GM12874 (cell line): ENCODE data around the gene SRC.

ENCODE experiments used
- TF ChIP-seq, protein P1 (sequence below): IDR thresholded peaks from 2 replicates; pipeline ENCODE4 v1.5.1; 2011; ENCODE audit warnings: low read depth, mild to moderate bottlenecking, control low read depth, low read length, moderate library complexity; ENCODE audit not compliant: insufficient read depth

SRC gene

DNA sequence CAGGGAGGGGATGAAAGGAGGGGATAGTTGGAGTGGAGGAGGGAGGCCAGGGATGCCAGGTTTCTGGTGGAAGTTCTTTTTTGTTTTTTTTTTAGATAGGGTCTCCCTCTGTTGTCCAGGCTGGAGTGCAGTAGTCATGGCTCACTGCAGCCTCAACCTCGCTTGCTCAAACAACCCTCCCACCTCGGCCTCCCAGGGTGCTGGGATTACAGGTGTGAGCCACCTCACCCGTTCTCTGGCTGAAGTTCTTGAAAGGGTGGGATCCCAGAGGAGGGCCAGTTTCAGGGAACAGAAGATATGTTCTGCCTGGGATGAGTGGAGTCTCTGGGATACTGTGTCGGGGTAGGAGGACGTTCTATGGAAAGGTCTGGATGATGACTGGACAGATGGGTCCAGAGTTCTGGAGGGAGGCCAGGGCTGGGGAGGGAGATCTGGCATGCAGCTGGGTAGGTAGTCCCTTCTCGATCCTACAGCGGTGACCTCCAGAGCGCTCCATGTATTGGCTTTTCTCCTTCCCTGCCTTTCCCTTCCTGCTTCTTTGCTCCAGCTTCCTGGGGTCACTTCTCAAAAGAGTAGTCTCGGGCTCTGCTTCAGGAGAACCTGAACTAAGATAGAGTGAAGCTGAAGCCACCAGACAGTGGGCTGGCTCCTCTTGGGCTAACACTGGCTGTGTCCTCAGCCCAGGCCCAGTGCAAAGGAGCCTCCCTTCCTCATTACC, 12.7 kb upstream of the SRC start:
- TF ChIP-seq, protein P1, sequence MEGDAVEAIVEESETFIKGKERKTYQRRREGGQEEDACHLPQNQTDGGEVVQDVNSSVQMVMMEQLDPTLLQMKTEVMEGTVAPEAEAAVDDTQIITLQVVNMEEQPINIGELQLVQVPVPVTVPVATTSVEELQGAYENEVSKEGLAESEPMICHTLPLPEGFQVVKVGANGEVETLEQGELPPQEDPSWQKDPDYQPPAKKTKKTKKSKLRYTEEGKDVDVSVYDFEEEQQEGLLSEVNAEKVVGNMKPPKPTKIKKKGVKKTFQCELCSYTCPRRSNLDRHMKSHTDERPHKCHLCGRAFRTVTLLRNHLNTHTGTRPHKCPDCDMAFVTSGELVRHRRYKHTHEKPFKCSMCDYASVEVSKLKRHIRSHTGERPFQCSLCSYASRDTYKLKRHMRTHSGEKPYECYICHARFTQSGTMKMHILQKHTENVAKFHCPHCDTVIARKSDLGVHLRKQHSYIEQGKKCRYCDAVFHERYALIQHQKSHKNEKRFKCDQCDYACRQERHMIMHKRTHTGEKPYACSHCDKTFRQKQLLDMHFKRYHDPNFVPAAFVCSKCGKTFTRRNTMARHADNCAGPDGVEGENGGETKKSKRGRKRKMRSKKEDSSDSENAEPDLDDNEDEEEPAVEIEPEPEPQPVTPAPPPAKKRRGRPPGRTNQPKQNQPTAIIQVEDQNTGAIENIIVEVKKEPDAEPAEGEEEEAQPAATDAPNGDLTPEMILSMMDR, result no peak

DNA sequence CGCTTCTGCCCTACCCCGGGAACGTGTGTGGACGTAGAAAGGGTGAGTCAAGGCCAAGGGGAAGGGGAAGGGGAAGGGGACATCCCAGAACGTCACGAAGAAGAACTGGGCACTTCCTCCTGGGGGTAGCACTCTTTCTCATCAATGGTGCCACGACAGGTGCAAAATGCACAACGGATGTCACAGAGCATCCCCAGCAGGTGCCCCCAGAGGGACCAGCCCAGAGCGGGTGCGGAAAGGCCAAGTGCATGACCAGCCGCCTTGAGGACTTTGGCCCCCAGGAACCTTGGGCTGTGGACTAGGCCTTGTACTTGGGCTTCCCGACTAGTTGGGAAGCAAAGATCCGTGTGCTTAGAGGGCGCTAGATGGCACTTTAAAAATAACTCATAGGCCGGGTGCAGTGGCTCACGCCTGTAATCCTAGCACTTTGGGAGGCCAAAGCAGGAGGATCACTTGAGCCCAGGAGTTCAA, 12.1 kb upstream of the SRC start:
- TF ChIP-seq, protein P1, result no peak

DNA sequence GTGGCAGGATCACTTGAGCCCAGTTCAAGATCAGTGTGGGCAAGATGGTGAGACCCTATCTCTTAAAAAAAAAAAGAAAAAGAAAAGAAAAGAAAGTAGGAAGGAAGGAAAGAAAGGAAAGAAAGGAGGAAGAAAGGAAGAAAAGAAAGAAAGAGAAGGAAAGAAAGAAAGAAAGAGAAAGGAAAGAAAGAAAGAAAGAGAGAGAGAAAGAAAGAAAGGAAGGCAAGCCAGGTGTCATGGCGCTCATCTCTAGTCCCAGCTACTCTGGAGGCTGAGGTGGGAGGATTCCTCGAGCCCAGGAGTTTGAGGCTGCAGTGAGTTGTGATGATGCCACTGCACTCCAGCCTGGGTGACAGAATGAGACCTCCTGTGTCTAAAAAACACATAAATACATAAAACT, 11.5 kb upstream of the SRC start:
- TF ChIP-seq, protein P1, result no peak

DNA sequence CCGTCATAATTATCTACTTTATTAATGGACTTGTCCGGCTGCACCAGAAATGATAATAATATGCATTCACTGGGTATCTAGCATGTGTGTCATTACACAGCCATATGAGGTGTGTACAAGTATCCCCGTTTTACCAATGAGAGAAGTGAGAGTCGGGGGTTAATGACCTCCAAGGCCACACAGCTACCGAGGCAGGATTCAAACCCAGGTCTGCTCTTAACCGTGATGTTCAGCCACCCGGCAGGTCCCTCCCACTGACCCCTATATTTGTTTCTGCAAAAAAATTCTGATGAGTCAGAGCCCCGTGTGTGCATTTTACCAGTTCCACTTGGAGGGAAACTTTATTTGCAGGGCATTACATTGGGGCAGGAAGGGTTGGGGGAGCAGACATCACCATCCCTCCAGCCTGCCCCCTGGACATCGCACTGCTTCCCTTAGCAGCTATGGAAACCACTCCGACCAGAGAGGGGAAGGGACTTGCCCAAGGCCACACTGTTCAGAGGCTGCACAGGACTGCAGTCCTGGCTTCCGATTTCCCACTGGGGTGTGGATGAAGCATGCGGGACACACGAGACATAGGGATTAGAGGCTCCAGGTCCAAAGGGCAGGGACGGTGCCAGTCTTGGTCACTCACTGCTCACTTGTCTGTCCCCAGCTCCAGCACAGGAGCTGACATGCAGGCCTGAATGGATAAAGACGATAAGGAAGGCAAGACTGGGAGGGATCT, 10.1 kb upstream of the SRC start:
- TF ChIP-seq, protein P1, result no peak

DNA sequence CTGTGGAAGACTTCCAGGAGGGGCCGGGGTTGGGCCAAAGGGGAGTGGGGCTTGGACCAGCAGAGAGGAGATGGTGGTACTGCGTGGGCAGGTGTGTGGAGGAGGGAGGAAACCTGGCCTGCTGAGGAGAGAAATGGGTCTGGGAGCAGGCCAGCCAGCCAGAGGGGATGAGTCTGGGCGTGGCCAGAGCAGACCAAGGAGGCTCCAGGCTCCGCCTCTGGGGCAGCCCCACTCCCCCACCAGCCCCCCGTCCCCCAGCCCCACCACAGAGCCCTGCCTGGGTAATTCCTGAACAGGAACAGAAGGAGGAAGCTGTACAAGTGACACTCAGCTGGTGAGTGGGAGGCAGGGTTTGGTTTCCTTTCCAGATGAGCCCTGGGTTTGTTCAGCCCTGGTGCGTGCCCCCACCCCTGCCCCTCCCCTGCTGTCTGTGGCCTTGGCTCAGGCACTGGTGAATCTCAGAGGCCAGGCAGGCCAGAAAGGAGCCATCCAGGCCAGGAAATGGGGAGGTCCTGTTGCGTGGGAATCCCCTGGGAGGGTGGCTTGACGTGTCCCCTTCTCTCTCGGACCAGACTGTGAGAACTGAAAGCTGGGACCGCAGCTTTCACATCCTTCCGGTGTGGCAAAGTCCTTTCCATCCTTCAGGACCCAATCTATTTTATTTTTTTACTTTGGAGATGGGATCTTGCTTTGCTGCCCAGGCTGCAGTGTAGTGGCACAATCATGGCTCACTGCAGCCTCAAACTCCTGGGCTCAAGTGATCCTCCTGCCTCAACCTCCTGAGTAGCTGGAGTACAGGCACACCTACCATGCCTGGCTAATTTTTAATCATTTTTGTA, 9.4 kb upstream of the SRC start:
- TF ChIP-seq, protein P1, result no peak

DNA sequence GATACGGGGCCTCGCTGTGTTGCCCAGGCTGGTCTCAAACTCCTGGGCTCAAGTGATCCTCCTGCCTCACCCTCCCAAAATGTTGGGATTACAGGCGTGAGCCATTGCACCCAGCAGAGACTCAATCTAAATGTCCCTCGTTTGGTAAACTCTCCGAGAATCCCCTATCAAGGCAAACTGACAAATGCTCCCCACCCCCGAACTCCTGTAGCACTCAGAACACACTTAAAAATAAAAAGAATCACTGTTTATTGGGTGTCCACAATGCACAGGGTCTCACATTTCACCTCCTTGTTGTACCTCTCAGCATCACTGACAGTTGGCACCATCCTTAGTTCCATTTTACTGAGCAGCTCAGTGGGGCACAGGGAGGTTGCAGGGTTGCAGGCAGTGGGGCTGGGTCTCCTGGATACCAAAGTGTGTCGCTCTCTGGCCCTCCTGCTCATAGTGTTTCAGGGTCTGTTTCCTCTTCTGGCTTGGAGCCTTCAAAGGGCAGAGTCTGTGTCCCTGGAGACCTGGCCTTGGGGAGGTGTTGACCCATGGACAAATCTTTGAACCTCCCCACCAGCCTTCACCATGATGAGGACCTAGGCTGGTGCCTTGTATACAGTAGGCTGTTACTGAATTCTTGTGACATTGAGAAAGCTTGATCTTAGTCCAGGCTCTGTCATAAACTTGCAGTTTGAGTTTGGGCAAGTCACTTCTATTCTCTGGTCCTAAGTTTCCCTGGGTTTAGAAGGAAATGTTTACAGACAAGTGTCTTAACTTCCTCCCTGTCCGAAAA, 8.5 kb upstream of the SRC start:
- TF ChIP-seq, protein P1, result no peak
